GM12891 (cell line): ENCODE measurements around the gene SLC6A12.

Source experiments
- PAX5 ChIP-seq: IDR thresholded peaks from 2 replicates; pipeline ENCODE4 v1.6.1; 2011; ENCODE audit warnings: low read length, moderate library complexity, mild to moderate bottlenecking; ENCODE audit not compliant: insufficient read depth, severe bottlenecking
- POLR2A ChIP-seq: IDR thresholded peaks from 2 replicates; pipeline ENCODE4 v1.6.1; 2011; ENCODE audit warnings: low read depth, low read length, control low read depth
- POLR2AphosphoS5 ChIP-seq: IDR thresholded peaks from 2 replicates; pipeline ENCODE4 v1.6.1; 2011; ENCODE audit warnings: low read depth, low read length, control low read depth
- SPI1 ChIP-seq: IDR thresholded peaks from 2 replicates; pipeline ENCODE4 v1.6.1; 2011; ENCODE audit warnings: low read depth, low read length, control low read depth
- TAF1 ChIP-seq: IDR thresholded peaks from 2 replicates; pipeline ENCODE4 v1.6.1; 2011; ENCODE audit warnings: low read depth, low read length, control low read depth

- TF ChIP-seq POLR2A (no peak), POLR2AphosphoS5 (no peak), TAF1 (no peak), SPI1 (no peak), PAX5 (no peak)
Observed at GRCh38 chr12:240566-240965, 26.6 kb upstream of the SLC6A12 start.
